HG02759 (cell line): ENCODE measurements around the gene CLEC2D.
"Not testable (repeated sequence)": the region's sequence is repeated elsewhere in the genome, so short reads cannot be mapped to it uniquely, and the experiment has no call there.

ENCODE experiments used
- ATAC-seq: cut with Tn5 transposase; IDR thresholded peaks from one replicate; pipeline ENCODE4 v1.9.1; 2021; ENCODE audit warnings: mild to moderate bottlenecking, moderate library complexity; ENCODE audit not compliant: unreplicated experiment

CLEC2D gene

GRCh38 chr12:9651265-9651729 is 18.2 kb upstream of the CLEC2D start:
- no peak for ATAC-seq

- ATAC-seq = no peak
Observed at GRCh38 chr12:9660046-9660445, 9.5 kb upstream of the CLEC2D start.

- no peak for ATAC-seq
Observed at GRCh38 chr12:9661720-9662119, 7.8 kb upstream of the CLEC2D start.

GRCh38 chr12:9662488-9662887 is 7.0 kb upstream of the CLEC2D start:
- ATAC-seq = no peak

- ATAC-seq = peak; percentile 54
Observed at GRCh38 chr12:9667403-9668160, 1.9 kb upstream of the CLEC2D start.

- ATAC-seq = no peak
Observed at GRCh38 chr12:9668161-9669018, 1.1 kb upstream of the CLEC2D start.

DNA sequence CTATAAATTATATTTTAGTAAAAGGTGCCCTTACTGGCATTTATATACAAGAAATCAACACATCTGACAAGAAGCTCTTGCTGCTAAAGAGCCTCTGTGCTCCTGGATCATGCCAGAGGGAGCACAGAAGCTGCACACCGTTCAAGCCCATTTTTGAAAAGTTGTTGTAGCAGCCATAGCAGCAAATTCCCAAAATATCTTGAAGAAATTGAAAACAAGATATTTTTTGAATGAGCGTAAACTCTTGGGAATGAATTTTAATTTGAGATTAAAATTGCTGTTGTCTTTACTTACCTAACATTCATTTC is 540 bp upstream of the CLEC2D start:
- no peak for ATAC-seq

DNA sequence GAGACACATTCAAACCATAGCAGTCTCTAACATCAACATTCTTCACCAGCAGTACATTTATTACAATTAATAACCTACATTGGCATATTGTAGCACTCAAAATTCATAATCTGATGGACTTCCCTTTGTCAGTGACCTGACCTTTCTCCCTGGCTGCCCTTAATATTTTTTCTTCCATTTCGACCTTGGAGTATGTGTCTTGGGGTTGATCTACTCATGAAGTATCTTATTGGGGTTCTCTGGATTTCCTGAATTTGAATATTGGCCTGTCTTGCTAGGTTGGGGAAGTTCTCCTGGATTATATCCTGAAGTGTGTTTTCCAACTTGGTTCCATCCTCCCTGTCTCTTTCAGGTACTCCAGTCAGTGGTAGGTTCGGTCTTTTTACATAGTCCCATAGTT is 2.8 kb downstream of the CLEC2D start:
- ATAC-seq = not testable (repeated sequence)

GRCh38 chr12:9673404-9674225 is 4.1 kb downstream of the CLEC2D start:
- ATAC-seq = peak; percentile 37

DNA sequence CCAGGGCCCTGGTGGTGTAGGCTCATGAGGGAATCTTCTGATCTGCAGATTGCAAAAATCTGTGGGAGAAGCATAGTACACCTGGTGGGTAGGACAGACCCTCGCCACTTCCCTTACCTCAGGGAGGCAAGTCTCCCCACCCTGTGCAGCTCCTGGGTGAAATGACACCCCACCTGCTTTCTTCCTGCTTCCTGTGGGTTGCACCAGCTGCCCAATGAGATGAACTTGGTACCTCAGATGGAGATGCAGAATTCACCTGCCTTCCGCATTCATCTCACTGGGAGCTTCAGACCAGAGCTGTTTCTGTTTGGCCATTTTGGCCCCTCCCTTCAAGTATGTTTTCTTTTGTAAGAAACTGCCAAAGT is 4.7 kb downstream of the CLEC2D start:
- ATAC-seq = peak; percentile 12

GRCh38 chr12:9682508-9682907 is 13.0 kb downstream of the CLEC2D start:
- ATAC-seq = not testable (repeated sequence)

GRCh38 chr12:9682949-9683348 is 13.4 kb downstream of the CLEC2D start:
- ATAC-seq = not testable (repeated sequence)

DNA sequence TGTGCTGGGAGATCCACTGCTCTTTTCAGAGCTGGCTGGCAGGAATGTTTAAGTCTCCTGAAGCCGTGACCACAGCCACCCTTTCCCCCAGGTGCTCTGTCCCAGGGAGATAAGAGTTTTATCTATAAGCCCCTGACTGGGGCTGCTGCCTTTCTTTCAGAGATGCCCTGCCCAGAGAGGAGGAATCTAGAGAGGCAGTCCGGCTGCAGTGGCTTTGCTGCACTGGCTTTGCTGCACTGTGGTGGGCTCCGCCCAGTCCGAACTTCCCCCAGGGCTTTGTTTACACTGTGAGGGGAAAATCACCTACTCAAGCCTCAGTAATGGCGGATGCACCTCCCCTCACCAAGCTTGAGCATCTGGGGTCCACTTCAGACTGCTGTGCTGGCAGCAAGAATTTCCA is 15.9 kb downstream of the CLEC2D start:
- not testable (repeated sequence) for ATAC-seq

DNA sequence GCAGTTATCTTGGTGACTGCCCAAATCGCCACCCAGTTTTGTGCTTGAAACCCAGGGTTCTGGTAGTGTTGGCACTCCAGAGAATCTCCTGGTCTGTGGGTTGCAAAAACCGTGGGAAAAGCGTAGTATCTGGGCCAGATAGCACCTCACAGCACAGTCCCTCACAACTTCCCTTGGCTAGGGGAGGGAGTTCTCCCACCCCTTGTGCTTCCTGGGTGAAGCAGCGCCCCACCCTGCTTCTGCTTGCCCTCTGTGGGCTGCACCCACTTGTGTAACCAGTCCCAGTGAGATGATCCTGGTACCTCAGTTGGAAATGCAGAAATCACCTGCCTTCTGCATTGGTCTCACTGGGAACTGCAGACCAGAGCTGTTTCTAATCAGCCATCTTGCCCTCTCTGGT is 16.4 kb downstream of the CLEC2D start:
- ATAC-seq = no peak

- no peak for ATAC-seq
Observed at GRCh38 chr12:9687228-9687627, 17.7 kb downstream of the CLEC2D start.

DNA sequence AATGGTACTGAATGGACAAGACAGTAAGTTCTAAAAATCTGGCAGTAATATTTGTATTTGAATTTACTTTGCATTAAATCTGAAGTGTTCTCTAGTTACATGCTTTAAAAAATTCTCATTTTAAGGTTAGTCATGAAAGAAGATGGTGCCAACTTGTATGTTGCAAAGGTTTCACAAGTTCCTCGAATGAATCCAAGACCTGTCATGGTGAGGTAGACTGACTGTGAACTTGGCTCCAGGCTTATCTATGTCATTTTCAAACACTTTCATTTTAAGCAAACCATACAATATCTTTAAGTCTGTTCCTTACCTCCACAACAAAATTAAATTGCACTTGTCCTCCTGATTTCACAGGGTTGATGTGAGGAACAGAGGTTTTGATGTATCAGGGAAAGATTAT is 23.4 kb downstream of the CLEC2D start:
- no peak for ATAC-seq

- no peak for ATAC-seq
Observed at GRCh38 chr12:9694241-9694640, 24.7 kb downstream of the CLEC2D start.

DNA sequence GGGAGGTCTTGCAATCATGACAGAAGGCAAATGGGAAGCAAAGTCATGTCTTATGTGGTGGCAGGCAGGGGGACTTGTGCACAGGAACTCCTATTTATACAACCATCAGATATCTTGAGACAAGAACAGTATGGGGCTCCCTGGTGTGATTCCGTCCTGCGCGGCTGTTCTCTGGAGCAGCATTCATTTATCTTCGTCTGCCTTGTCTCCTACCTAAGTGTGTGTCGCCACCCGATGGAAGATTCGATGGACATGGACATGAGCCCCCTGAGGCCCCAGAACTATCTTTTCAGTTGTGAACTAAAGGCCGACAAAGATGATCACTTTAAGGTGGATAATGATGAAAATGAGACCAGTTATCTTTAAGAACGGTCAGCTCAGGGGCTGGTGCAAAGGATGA is 25.6 kb downstream of the CLEC2D start:
- not testable (repeated sequence) for ATAC-seq

- ATAC-seq = not testable (repeated sequence)
Observed at GRCh38 chr12:9695661-9696060, 26.1 kb downstream of the CLEC2D start.

- no peak for ATAC-seq
Observed at GRCh38 chr12:9697619-9698018, 28.1 kb downstream of the CLEC2D start.

- no peak for ATAC-seq
Observed at GRCh38 chr12:9698681-9699080, 29.2 kb downstream of the CLEC2D start.
